DMS153 treated with DMSO at 0.1 percent for 48 hours (cell line): Measurements from ENCODE around the gene ATP6AP2.
"Not testable (repeated sequence)": the region's sequence is repeated elsewhere in the genome, so short reads cannot be mapped to it uniquely, and the experiment has no call there.

Experiments used
- DNase-seq: peaks from one replicate; lab custom pipeline; 2025; ENCODE audit not compliant: unreplicated experiment; lab: John Stamatoyannopoulos, UW

Gene ATP6AP2

GRCh38 chrX:40575411-40575810 lies 5.4 kb upstream of the ATP6AP2 start:
- not testable (repeated sequence) for DNase-seq

DNA sequence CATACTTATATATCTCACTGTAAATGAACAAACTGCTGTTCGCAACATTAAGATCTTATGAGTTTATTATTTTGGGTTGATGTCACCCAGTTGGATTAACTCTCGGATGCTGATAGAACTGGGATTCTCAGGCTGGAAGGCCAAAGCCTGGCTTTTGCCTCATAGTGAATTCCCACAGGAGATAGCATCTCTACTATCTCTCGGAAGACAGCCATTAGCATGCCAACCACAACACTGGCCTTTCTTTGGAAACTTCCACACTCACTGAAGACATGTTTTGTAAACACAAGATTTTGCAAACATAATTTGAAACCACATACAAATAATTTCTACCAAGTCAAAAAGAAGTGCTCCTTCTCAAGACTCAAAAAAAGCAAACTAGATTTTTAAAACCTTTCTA lies 4.5 kb upstream of the ATP6AP2 start:
- no peak for DNase-seq

DNA sequence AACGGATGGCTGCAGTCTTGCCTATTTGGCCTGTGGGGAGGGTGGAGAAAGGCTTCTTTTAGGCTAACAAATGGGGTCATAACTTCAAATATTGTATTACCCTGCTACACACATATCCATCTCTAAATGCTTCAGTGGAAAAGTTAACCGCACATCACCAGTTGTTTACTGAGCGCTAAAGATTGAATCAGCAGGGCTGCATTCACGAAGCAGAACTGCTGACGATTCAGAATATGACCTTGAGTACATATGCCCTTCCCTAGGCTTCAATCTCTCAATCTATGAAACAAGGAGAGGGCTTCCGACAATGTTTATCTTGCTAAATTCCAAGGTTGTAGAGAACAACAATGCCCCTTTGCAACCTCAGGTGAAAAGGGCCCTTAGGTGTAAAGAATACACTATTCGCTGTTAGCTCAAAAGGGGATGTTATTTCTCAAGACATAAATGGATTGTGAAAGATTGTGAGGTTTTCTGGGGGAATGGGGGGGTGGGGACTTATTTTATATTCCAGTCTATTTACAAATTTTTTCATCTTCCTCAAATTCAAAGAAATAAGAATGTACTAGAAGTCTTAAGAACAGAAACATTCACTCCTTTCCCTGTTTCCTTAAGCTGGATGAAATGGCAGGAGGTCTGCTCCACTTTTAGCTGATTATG lies 2.6 kb upstream of the ATP6AP2 start:
- no peak for DNase-seq

- no peak for DNase-seq
Measured at GRCh38 chrX:40579141-40579540, 1.6 kb upstream of the ATP6AP2 start.

- no peak for DNase-seq
Measured at GRCh38 chrX:40579900-40580536, 752 bp upstream of the ATP6AP2 start.

- no peak for DNase-seq
Measured at GRCh38 chrX:40581336-40581920, 658 bp downstream of the ATP6AP2 start.

DNA sequence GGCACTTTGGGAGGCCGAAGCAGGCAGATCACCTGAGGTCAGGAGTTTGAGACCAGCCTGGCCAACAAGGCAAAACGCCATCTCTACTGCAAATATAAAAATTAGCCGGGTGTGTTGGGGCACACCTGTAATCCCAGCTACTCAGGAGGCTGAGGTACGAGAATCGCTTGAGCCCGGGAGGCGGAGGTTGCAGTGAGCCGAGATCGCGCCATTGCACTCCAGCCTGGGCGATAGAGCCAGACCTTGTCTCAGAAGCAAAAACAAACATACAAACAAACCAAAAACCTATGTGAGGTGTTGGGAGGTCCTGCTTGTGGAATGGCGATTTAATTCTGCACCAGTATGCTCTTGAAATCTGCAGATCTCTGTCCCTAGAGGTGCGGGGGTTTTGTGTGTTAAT lies 1.4 kb downstream of the ATP6AP2 start:
- DNase-seq = not testable (repeated sequence)

DNA sequence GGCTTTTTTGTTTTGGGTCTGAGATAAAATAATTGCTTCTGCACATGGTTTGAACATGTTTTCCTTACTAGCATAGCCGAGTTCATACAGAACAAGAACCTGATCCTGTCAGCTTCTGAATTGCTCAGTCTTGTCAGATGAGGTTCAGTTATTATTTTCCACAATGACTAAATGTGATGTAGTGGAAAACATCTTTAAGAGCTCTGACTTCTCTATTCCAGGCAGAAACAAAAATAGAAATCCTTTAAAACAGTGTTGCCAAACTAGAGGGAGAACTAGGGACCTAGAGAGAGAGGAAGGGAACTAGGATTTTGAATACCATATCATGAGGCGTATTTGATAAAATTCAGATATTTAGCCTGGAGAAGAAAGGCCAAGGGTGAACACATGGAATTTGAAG lies 2.0 kb downstream of the ATP6AP2 start:
- no peak for DNase-seq

GRCh38 chrX:40587623-40588022 lies 6.9 kb downstream of the ATP6AP2 start:
- DNase-seq = not testable (repeated sequence)

DNA sequence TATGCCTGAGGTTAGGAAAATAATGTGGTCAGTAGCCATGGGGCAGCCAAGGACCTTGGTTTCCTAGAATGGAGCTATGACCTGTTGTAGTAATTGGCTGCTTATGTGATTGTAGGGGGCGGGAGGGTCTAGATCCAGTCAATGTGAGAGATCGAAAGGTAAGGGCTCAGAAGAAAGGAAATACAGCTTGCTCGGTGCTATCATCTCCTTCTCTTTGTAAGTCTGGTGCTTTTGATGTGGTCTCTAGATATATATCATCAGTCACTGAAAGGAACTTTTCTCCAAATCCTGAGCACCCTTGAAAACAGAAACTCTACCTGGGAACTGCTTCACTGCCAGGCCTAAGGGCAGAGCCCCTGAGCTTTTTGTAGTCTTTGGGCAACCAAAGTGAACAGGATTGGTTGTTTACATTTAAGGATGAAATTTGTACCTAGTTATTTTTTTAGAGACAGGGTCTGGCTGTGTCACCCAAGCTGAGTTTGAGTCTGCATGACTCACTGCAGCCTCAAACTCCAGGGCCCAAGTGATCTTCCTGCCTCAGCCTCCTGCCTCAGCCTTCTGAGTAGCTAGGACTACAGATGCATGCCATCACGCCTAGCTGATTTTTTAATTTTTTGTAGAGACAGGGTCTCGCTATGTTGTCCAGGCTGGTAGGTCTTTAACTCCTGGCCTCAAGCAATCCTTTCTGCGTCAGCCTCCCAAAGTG lies 9.0 kb downstream of the ATP6AP2 start:
- not testable (repeated sequence) for DNase-seq

- DNase-seq = no peak
Measured at GRCh38 chrX:40603446-40603845, 22.7 kb downstream of the ATP6AP2 start.

GRCh38 chrX:40607381-40607780 lies 26.6 kb downstream of the ATP6AP2 start:
- DNase-seq = no peak

GRCh38 chrX:40612511-40612910 lies 31.7 kb downstream of the ATP6AP2 start:
- DNase-seq = no peak

DNA sequence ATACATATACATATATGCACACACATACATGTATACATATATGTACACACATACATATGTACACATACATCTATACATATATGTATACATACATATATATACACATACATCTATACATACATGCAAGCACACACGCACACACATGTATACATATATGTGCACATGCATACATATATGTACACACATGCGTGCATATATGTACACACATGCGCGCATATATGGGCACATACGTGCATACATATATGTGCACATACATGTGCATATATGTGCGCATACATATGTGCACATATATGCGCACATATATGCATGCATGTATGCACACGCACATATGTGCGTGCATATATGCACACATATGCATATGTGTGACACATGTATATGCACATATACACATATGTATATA lies 35.2 kb downstream of the ATP6AP2 start:
- no peak for DNase-seq

DNA sequence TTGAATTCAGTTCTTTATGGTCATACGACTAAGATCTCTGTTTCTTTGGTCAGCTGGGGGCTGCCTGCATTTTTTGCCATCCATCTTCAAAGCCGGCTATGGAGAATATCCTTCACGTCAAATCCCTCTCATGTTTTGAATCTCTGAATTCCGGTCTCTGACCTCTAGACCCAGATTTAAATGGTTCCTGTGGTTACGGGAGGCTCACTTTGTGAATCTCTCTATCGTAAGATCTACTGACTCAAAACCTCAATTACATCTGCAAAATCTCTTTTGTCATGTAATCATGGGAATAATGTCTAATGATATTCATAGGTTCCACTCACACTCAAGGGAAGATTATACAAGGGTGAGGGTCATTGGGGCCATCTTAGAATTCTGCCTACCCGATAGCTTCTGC lies 36.8 kb downstream of the ATP6AP2 start:
- DNase-seq = no peak

- no peak for DNase-seq
Measured at GRCh38 chrX:40622479-40623138, 41.8 kb downstream of the ATP6AP2 start.

DNA sequence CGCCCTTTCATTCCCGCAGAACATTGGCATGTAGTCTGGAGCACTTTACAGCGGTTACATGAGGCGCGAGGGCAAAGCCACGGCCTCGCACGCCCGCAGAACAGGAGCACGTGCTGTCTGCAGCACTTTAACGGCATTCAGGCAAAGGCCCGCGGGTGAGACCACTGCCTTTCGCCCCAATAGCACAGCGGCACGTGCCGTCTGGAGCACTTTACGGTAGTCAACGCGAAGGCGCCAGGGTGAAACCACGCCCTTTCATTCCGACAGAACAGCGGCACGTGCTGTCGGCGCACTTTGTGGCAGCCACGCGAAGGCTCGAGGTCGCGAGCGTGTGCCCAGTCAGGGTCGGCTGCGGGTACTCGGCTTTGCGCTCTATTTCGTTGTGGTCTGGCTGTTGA lies 42.4 kb downstream of the ATP6AP2 start, which contains the start of gene MPC1L:
TSS of gene MPC1L (plus strand) at position 290 of the 398 bp plus-strand sequence. CDS start 138 bp downstream, outside the sequence.
- DNase-seq = no peak

GRCh38 chrX:40623665-40624064 lies 42.9 kb downstream of the ATP6AP2 start:
- DNase-seq = no peak

- no peak for DNase-seq
Measured at GRCh38 chrX:40625294-40625693, 44.5 kb downstream of the ATP6AP2 start.

GRCh38 chrX:40628506-40628905 lies 47.7 kb downstream of the ATP6AP2 start:
- no peak for DNase-seq

DNA sequence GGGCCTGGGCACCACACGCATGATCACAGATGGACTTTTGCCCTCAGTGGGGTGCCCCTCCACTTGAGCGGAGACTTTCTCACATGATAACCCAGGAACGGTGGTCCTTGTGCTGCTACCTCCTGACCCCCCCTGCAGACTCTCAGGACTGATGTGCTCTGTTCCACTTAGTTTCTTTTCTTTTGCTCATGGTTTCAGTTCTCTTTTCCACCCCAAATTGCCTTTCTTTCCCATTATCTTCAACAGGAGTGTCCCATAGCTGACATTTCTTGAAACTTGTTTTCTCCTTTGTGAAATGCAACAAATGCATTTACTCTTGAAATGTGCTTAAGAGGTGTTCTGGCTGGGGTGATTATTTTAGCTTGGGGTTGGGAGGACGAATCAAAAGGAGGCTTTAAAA lies 51.4 kb downstream of the ATP6AP2 start:
- no peak for DNase-seq
